ENCODE measurements around the gene UBE2L5. TPM values are rescaled to one million over a fixed set of nuclear protein-coding genes. Genes with fewer than 3 reads are reported as not detected.
A peak's percentile ranks its signal among the peaks of the same experiment; 100 is the strongest.

UBE2L5 gene
- total and polyA plus RNA-seq, 2 of the 8 experiments (the other 6 are each of a cell fraction or from before 2014, with no cell fraction given): not detected

DNA sequence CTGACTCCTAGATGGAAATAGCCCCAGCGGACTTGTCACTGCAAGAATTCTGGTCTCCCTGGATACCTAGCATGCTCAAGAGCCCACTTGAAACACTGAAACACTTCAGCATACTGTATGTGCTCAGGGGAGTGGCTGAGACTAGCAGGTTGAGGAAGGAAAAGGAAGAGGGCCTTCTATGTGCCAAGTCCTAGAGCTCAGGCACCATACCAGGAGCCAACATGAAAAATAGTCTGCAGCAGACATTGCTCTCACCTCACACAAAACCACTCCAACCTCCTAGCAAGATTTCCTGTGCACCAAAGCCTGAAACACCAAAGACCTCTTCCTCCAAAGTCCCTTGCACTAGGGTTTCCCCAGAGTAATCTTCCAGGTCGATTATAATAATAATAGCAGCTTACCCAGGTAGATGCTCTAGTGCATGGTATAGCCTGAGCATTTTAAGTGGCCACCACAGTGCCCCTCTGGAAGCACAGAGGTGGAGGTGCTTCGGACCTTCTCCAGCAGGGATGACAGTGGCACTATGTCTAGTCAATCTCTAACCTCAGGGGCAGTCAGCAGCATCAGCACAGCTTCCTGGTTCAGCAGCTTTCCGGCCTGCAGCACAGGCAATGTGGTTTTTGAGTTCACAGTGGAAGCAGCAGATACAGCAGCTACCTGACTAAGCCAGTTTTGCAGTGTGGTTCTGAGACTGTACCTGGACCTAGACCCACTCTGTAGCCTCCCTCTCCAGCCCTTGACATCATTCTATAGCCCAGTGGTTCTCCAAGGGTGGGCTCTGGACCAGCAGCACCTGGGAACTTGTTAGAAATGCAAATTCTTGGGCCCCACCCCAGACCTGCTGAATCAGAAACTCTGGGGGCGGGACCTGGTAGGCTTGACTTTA, 45.6 kb upstream of the UBE2L5 start:
- Histone ChIP-seq H3K9me3 (ENCODE audit: insufficient read depth in 2 of 2, low read depth in 1 of 2, low read length in 1 of 2) (no peaks in the 10 kb centered on the region), H2BK12ac (ENCODE audit: low read depth, low read length) (no peak overlapping the region), H3K14ac (ENCODE audit: insufficient read length) (no peak overlapping the region), H3K79me2 (ENCODE audit: control insufficient read depth in 1 of 2, insufficient read depth in 2 of 2, low read length in 2 of 2) (no peaks in the 10 kb centered on the region), H4K8ac (ENCODE audit: extremely low read depth, insufficient read depth, low read length) (no peak overlapping the region), H3K4me2 (ENCODE audit: insufficient read depth in 1 of 2, low read depth in 2 of 2, low read length in 2 of 2) (peak overlapping the region in 1 of 2 experiments; percentile 7; a peak in 1 of 4 replicates), H3K18ac (ENCODE audit: extremely low read depth, low read length) (no peak overlapping the region), H2BK15ac (ENCODE audit: low read length) (no peak overlapping the region), H3K36me3 (ENCODE audit: control insufficient read depth in 2 of 4, insufficient read depth in 4 of 4, low read length in 3 of 4) (no peaks in the 10 kb centered on the region), H3K23me2 (ENCODE audit: low read depth, low read length) (no peaks in the 10 kb centered on the region), H3K23ac (ENCODE audit: insufficient read length) (no peak overlapping the region), H2BK20ac (ENCODE audit: low read length) (no peak overlapping the region), H3K4me1 (replicated peaks in 1 of 4; ENCODE audit: control insufficient read depth in 3 of 4, insufficient read depth in 4 of 4, low read length in 3 of 4) (peaks cover 2 to 9% (median 3%) of the 10 kb centered on the region in 4 experiments), H3K79me1 (ENCODE audit: low read depth, low read length) (no peaks in the 10 kb centered on the region), H3K27ac (ENCODE audit: low read depth, low read length) (no peak overlapping the region), H3K9ac (replicated peaks in 1 of 4; ENCODE audit: extremely low read depth in 1 of 4, low read depth in 3 of 4, low read length in 3 of 4) (no peak overlapping the region), H2AK5ac (ENCODE audit: low read depth, low read length) (no peak overlapping the region), H2BK5ac (ENCODE audit: low read depth, low read length) (no peak overlapping the region), H2AFZ (ENCODE audit: low read length) (peak overlapping the region; percentile 67; the same call in 1 of the 2 replicates), H3K4me3 (ENCODE audit: extremely low read depth in 1 of 4, insufficient read depth in 2 of 4, low read depth in 3 of 4, low read length in 4 of 4) (no peak overlapping the region), H3K27me3 (replicated peaks in 1 of 4; ENCODE audit: control insufficient read depth in 3 of 4, extremely low read depth in 1 of 4, insufficient read depth in 3 of 4, low read length in 3 of 4) (no peaks in the 10 kb centered on the region), H2BK120ac (replicated peaks; ENCODE audit: low read depth, low read length) (no peak overlapping the region), H4K20me1 (replicated peaks in 1 of 2; ENCODE audit: control insufficient read depth in 1 of 2, insufficient read depth in 2 of 2, low read length in 2 of 2) (no peaks in the 10 kb centered on the region), H3K4ac (replicated peaks; ENCODE audit: insufficient read length, low read depth, low read length) (no peak overlapping the region), H4K91ac (replicated peaks; ENCODE audit: insufficient read length, low read length) (no peak overlapping the region), H3K56ac (replicated peaks; ENCODE audit: insufficient read length, low read depth, low read length) (no peak overlapping the region), H4K5ac (ENCODE audit: insufficient read length, low read depth, low read length) (no peak overlapping the region)
- CTCF ChIA-PET (ENCODE audit: partially characterized antibody): interaction anchor here (0.5 kb wide), 1 partner anchor 33 kb away, joined by 3 read pairs; no protein-coding TSS in a partner anchor
- DNase-seq (ENCODE audit: low read depth in 1 of 2, low spot score in 2 of 2) (no peak), FAIRE-seq (no peak)
- POLR2A ChIA-PET (ENCODE audit: partially characterized antibody): interaction anchor here (0.8 to 0.9 kb wide), 2 partner anchors 13 to 781 kb away, joined by 3 to 4 read pairs; partner anchors contain the start of gene SLC7A1
- 82% methylated on average over 5 of the region's 5 CpGs; no CpG with 5 or more reads in 1 of the 2 experiments for WGBS, 2 experiments (ENCODE audit: extremely low coverage in 1 of 2, insufficient coverage in 1 of 2, insufficient read length in 1 of 2, insufficient replicate concordance in 2 of 2, low coverage in 1 of 2, low lambda C conversion rate in 2 of 2, missing lambda C conversion rate in 1 of 2)
- TF ChIP-seq, protein P1, sequence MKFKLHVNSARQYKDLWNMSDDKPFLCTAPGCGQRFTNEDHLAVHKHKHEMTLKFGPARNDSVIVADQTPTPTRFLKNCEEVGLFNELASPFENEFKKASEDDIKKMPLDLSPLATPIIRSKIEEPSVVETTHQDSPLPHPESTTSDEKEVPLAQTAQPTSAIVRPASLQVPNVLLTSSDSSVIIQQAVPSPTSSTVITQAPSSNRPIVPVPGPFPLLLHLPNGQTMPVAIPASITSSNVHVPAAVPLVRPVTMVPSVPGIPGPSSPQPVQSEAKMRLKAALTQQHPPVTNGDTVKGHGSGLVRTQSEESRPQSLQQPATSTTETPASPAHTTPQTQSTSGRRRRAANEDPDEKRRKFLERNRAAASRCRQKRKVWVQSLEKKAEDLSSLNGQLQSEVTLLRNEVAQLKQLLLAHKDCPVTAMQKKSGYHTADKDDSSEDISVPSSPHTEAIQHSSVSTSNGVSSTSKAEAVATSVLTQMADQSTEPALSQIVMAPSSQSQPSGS (IDR thresholded peaks at IDR 0.05; ENCODE audit: low read length): no peak
- no peak for TF ChIP-seq EZH2 (IDR thresholded peaks at IDR 0.05; ENCODE audit: low read depth, low read length, severe bottlenecking)
- no peak for TF ChIP-seq TEAD4 (IDR thresholded peaks at IDR 0.05; ENCODE audit: low read depth, low read length)
- no peak for TF ChIP-seq TCF12 (IDR thresholded peaks at IDR 0.05; ENCODE audit: low read depth, low read length)
- TF ChIP-seq SP2 (IDR thresholded peaks at IDR 0.05; ENCODE audit: low read length): no peak

Data from H1 (cell line).